Naive thymus-derived CD8-positive, alpha-beta T cell (primary cell): Measurements from ENCODE around the gene VPS8. TPM values are rescaled to one million over a fixed set of nuclear protein-coding genes. Genes with fewer than 3 reads are reported as not detected.
A peak's percentile ranks its signal among the peaks of the same experiment; 100 is the strongest.

Experiments
- ATAC-seq, 2 donors: fragments of 150-1000 bp; cut with Tn5 transposase in 1 of 2; sonication (Bioruptor Pico), chemical (Tn5 transposase) in 1 of 2; 1 replicate in 1 of 2; 2 replicates in 1 of 2; pipeline ENCODE4 v1.10.0; 2021; ENCODE audit warnings: mild to moderate bottlenecking in 2 of 2, moderate library complexity in 2 of 2
- POLR2A ChIA-PET: fragments of 350-600 bp; sonication (Branson Sonifier 250); formaldehyde crosslinking; loops from one replicate; lab custom pipeline; 2021; ENCODE audit warnings: antibody characterized with exemption; lab: Charles Lee
- DNase-seq, 10 donors: peaks; one replicate each; pipeline versions ENCODE4 v3.0.0 to v3.0.0-alpha.2; 2020 to 2022
- H3K27ac Mint-ChIP-seq, 10 donors: one replicate each; pipeline ENCODE4 v1.8.0; 2020 to 2022; ENCODE audit warnings: mild to moderate bottlenecking in 10 of 10, mixed read lengths in 10 of 10, moderate library complexity in 4 of 10, inconsistent platforms in 1 of 10
- H3K27me3 Mint-ChIP-seq, 5 donors: one replicate each; pipeline ENCODE4 v1.8.0; 2021 to 2022; ENCODE audit warnings: mixed read lengths in 5 of 5
- H3K36me3 Mint-ChIP-seq, 3 donors: one replicate each; pipeline ENCODE4 v1.8.0; 2020 to 2022; ENCODE audit warnings: mixed read lengths in 3 of 3, mild to moderate bottlenecking in 2 of 3, inconsistent platforms in 1 of 3
- H3K4me1 Mint-ChIP-seq, 4 donors: one replicate each; pipeline ENCODE4 v1.8.0; 2021 to 2022; ENCODE audit warnings: mixed read lengths in 4 of 4
- H3K4me3 Mint-ChIP-seq, 10 donors: one replicate each; pipeline ENCODE4 v1.8.0; 2020 to 2022; ENCODE audit warnings: mild to moderate bottlenecking in 10 of 10, mixed read lengths in 10 of 10, moderate library complexity in 6 of 10, inconsistent platforms in 1 of 10
- H3K9me3 Mint-ChIP-seq, 9 donors: one replicate each; pipeline ENCODE4 v1.8.0; 2020 to 2022; ENCODE audit warnings: mixed read lengths in 9 of 9, mild to moderate bottlenecking in 3 of 9, inconsistent platforms in 1 of 9, moderate library complexity in 1 of 9
- polyA plus RNA-seq, 3 donors: library from polyadenylated mRNA; unstranded; fragments of 300-500 nt; fragmentation: Illumina TruSeq; gene quantifications; one replicate each; pipeline ENCODE4 v1.2.3, GENCODE V29; 2021
- total RNA-seq, 8 experiments: library from RNA in 2 of 8; stranded (reverse) in 2 of 8; gene quantifications; one replicate each; pipeline ENCODE4 v1.2.3 and lab custom pipeline; 2021 to 2026

Gene VPS8
- total and polyA plus RNA-seq, 5 experiments from 2014 or later = 19.0 to 105 (median 30.8) TPM

- H3K4me3 Mint-ChIP-seq = no peak overlapping the region
- no peak for ATAC-seq
- DNase-seq = no peak
- H3K4me1 Mint-ChIP-seq = peaks cover 3 to 15% (median 9%) of the 10 kb centered on the region in 4 donors
- no peak overlapping the region for H3K27ac Mint-ChIP-seq
- H3K9me3 Mint-ChIP-seq = no peaks in the 10 kb centered on the region
- H3K36me3 Mint-ChIP-seq = no peaks in the 10 kb centered on the region
- H3K27me3 Mint-ChIP-seq = peaks cover 0 to 3% (median 1%) of the 10 kb centered on the region in 5 donors
- POLR2A ChIA-PET = no interaction called here
These were observed 5.2 kb upstream of the VPS8 start for GRCh38 chr3:184806567-184807271.

GRCh38 chr3:184807549-184807948, 4.4 kb upstream of the VPS8 start:
- no peak for ATAC-seq
- H3K27ac Mint-ChIP-seq = no peak overlapping the region
- POLR2A ChIA-PET = no interaction called here
- H3K9me3 Mint-ChIP-seq = peaks cover 0 to 4% (median 0%) of the 10 kb centered on the region in 9 donors
- H3K36me3 Mint-ChIP-seq = no peaks in the 10 kb centered on the region
- no peak for DNase-seq
- no peak overlapping the region for H3K4me3 Mint-ChIP-seq
- H3K4me1 Mint-ChIP-seq = peaks cover 6 to 20% (median 14%) of the 10 kb centered on the region in 4 donors
- peaks cover 0 to 4% (median 0%) of the 10 kb centered on the region in 5 donors for H3K27me3 Mint-ChIP-seq

- POLR2A ChIA-PET = no interaction called here
- no peak for DNase-seq
These were observed 3.9 kb upstream of the VPS8 start for GRCh38 chr3:184808021-184808420.

GRCh38 chr3:184810146-184810545, 1.8 kb upstream of the VPS8 start:
- Mint-ChIP-seq H3K4me1 (peaks cover 12 to 38% (median 33%) of the 10 kb centered on the region in 4 donors), H3K27ac (no peak overlapping the region), H3K9me3 (peaks cover 0 to 4% (median 0%) of the 10 kb centered on the region in 9 donors), H3K36me3 (no peaks in the 10 kb centered on the region), H3K4me3 (no peak overlapping the region), H3K27me3 (peaks cover 0 to 4% (median 0%) of the 10 kb centered on the region in 5 donors)
- ATAC-seq = no peak
- DNase-seq = no peak
- POLR2A ChIA-PET = interaction anchor here (0.6 kb wide), 1 partner anchor 770 kb away, joined by 3 read pairs; no protein-coding TSS in a partner anchor

More at GRCh38 chr3:184808021-184808420, 3.9 kb upstream of the VPS8 start:
- Mint-ChIP-seq H3K36me3 (no peaks in the 10 kb centered on the region), H3K4me1 (peaks cover 9 to 23% (median 18%) of the 10 kb centered on the region in 4 donors), H3K27ac (no peak overlapping the region), H3K27me3 (peaks cover 0 to 4% (median 0%) of the 10 kb centered on the region in 5 donors), H3K9me3 (peaks cover 0 to 4% (median 0%) of the 10 kb centered on the region in 9 donors), H3K4me3 (no peak overlapping the region)
- no peak for ATAC-seq

GRCh38 chr3:184811034-184811433, 932 bp upstream of the VPS8 start:
- Mint-ChIP-seq H3K36me3 (peaks cover 0 to 3% (median 0%) of the 10 kb centered on the region in 3 donors), H3K27ac (peak overlapping the region in 6 of 10 donors; percentile 5 to 97 (median 42)), H3K9me3 (peaks cover 0 to 4% (median 0%) of the 10 kb centered on the region in 9 donors), H3K27me3 (peaks cover 0 to 3% (median 0%) of the 10 kb centered on the region in 5 donors), H3K4me1 (peaks cover 16 to 47% (median 41%) of the 10 kb centered on the region in 4 donors), H3K4me3 (peak overlapping the region in 2 of 10 donors; percentile 36 to 92)
- no peak for ATAC-seq
- no peak for DNase-seq
- POLR2A ChIA-PET = interaction anchor here (1.0 kb wide), 1 partner anchor 449 kb away, joined by 3 read pairs; the partner anchor contains the start of genes CLCN2 and POLR2H

- DNase-seq (no peak), ATAC-seq (no peak)
- Mint-ChIP-seq H3K9me3 (peaks cover 0 to 4% (median 0%) of the 10 kb centered on the region in 9 donors), H3K4me1 (peaks cover 18 to 53% (median 47%) of the 10 kb centered on the region in 4 donors), H3K27ac (peak overlapping the region; percentile 95 to 100 (median 98)), H3K36me3 (peaks cover 0 to 7% (median 2%) of the 10 kb centered on the region in 3 donors), H3K27me3 (peaks cover 0 to 3% (median 0%) of the 10 kb centered on the region in 5 donors), H3K4me3 (peak overlapping the region; percentile 92 to 100 (median 96))
- POLR2A ChIA-PET = interaction anchor here (0.5 to 1.0 kb wide), 5 partner anchors 12 to 450 kb away, joined by 3 to 4 read pairs (median 3); partner anchors contain the start of genes CLCN2, EPHB3 and POLR2H
These were observed 335 bp upstream of the VPS8 start for GRCh38 chr3:184811663-184811998.

- POLR2A ChIA-PET = interaction anchor here (0.9 to 1.0 kb wide), 2 partner anchors 11 to 101 kb away, joined by 3 read pairs; no protein-coding TSS in a partner anchor
- ATAC-seq = peak in 1 of 2 donors; percentile 34
- peaks cover 0 to 3% (median 0%) of the 10 kb centered on the region in 5 donors for H3K27me3 Mint-ChIP-seq
- peak in 3 of 10 donors; percentile 22 to 68 (median 22) for DNase-seq
- H3K4me1 Mint-ChIP-seq = peaks cover 24 to 63% (median 56%) of the 10 kb centered on the region in 4 donors
- peak overlapping the region; percentile 92 to 100 (median 96) for H3K4me3 Mint-ChIP-seq
- peaks cover 0 to 4% (median 0%) of the 10 kb centered on the region in 9 donors for H3K9me3 Mint-ChIP-seq
- H3K27ac Mint-ChIP-seq = peak overlapping the region; percentile 95 to 100 (median 98)
- peaks cover 0 to 13% (median 7%) of the 10 kb centered on the region in 3 donors for H3K36me3 Mint-ChIP-seq
These were observed 686 bp downstream of the VPS8 start for GRCh38 chr3:184812662-184813042.

- peak overlapping the region in 9 of 10 donors; percentile 15 to 100 (median 95) for H3K27ac Mint-ChIP-seq
- peaks cover 0 to 4% (median 0%) of the 10 kb centered on the region in 9 donors for H3K9me3 Mint-ChIP-seq
- POLR2A ChIA-PET = interaction anchor here (0.9 kb wide), 1 partner anchor 10 kb away, joined by 3 read pairs; no protein-coding TSS in a partner anchor
- ATAC-seq (no peak), DNase-seq (no peak)
- peaks cover 28 to 68% (median 60%) of the 10 kb centered on the region in 4 donors for H3K4me1 Mint-ChIP-seq
- peak overlapping the region; percentile 92 to 100 (median 96) for H3K4me3 Mint-ChIP-seq
- H3K27me3 Mint-ChIP-seq = peaks cover 0 to 3% (median 0%) of the 10 kb centered on the region in 5 donors
- H3K36me3 Mint-ChIP-seq = peaks cover 0 to 16% (median 10%) of the 10 kb centered on the region in 3 donors
These were observed 1.4 kb downstream of the VPS8 start for GRCh38 chr3:184813357-184813756.

- POLR2A ChIA-PET = interaction anchor here (0.9 kb wide), 1 partner anchor 9 kb away, joined by 3 read pairs; no protein-coding TSS in a partner anchor
- peaks cover 0 to 16% (median 10%) of the 10 kb centered on the region in 3 donors for H3K36me3 Mint-ChIP-seq
- H3K9me3 Mint-ChIP-seq = peaks cover 0 to 4% (median 0%) of the 10 kb centered on the region in 9 donors
- H3K4me1 Mint-ChIP-seq = peaks cover 28 to 68% (median 63%) of the 10 kb centered on the region in 4 donors
- no peak for ATAC-seq
- H3K4me3 Mint-ChIP-seq = peak overlapping the region in 9 of 10 donors; percentile 3 to 100 (median 96)
- DNase-seq = no peak
- H3K27me3 Mint-ChIP-seq = peaks cover 0 to 3% (median 0%) of the 10 kb centered on the region in 5 donors
- H3K27ac Mint-ChIP-seq = peak overlapping the region in 5 of 10 donors; percentile 7 to 81 (median 53)
These were observed 2.2 kb downstream of the VPS8 start for GRCh38 chr3:184814214-184814613.

- Mint-ChIP-seq H3K9me3 (peaks cover 0 to 4% (median 0%) of the 10 kb centered on the region in 9 donors), H3K4me1 (peaks cover 30 to 79% (median 70%) of the 10 kb centered on the region in 4 donors), H3K4me3 (peak overlapping the region in 8 of 10 donors; percentile 22 to 69 (median 41)), H3K27ac (peak overlapping the region in 9 of 10 donors; percentile 8 to 86 (median 78)), H3K27me3 (peaks cover 0 to 3% (median 0%) of the 10 kb centered on the region in 5 donors), H3K36me3 (peaks cover 0 to 19% (median 11%) of the 10 kb centered on the region in 3 donors)
- ATAC-seq (peak; percentile 22 to 60), DNase-seq (peak in 6 of 10 donors; percentile 6 to 66 (median 28))
- POLR2A ChIA-PET = interaction anchor here (0.6 to 0.7 kb wide), 2 partner anchors 121 to 1189 kb away, joined by 3 to 4 read pairs; no protein-coding TSS in a partner anchor
These were observed 3.3 kb downstream of the VPS8 start for GRCh38 chr3:184815046-184815930.

- peak overlapping the region in 3 of 10 donors; percentile 16 to 81 (median 78) for H3K27ac Mint-ChIP-seq
These were observed 4.6 kb downstream of the VPS8 start for GRCh38 chr3:184816614-184817013.

More at GRCh38 chr3:184816614-184817013, 4.6 kb downstream of the VPS8 start:
- Mint-ChIP-seq H3K4me3 (no peak overlapping the region), H3K27me3 (peaks cover 0 to 3% (median 0%) of the 10 kb centered on the region in 5 donors), H3K36me3 (peaks cover 0 to 21% (median 14%) of the 10 kb centered on the region in 3 donors), H3K4me1 (peaks cover 31 to 80% (median 65%) of the 10 kb centered on the region in 4 donors), H3K9me3 (peaks cover 0 to 4% (median 0%) of the 10 kb centered on the region in 9 donors)
- DNase-seq = no peak
- POLR2A ChIA-PET = no interaction called here
- no peak for ATAC-seq
